B cell (primary cell): Measurements from ENCODE around the gene CTRB2. TPM values are rescaled to one million over a fixed set of nuclear protein-coding genes. Genes with fewer than 3 reads are reported as not detected.

Experiments used
- ATAC-seq: fragments of 200-7000 bp; cut with Tn5 transposase; one replicate; pipeline ENCODE4 v1.10.0; 2021; ENCODE audit warnings: low read depth, mild to moderate bottlenecking, moderate number of reproducible peaks, moderate library complexity
- CTCF ChIA-PET: fragments of 350-600 bp; sonication (Branson Sonifier 250); formaldehyde crosslinking; loops from one replicate; lab custom pipeline; 2021; ENCODE audit warnings: antibody characterized with exemption, inconsistent platforms; lab: Charles Lee
- POLR2A ChIA-PET: fragments of 350-600 bp; sonication (Branson Sonifier 250); formaldehyde crosslinking; loops from one replicate; lab custom pipeline; 2021; ENCODE audit warnings: antibody characterized with exemption; lab: Charles Lee
- DNase-seq: peaks from one replicate; pipeline ENCODE4 v3.0.0; 2013
- H2AFZ ChIP-seq: 2 replicates; pipeline ENCODE4 v1.6.1; 2012; ENCODE audit warnings: mild to moderate bottlenecking, low read depth, low read length; ENCODE audit not compliant: insufficient read depth, poor library complexity, severe bottlenecking
- H3K27ac ChIP-seq, 2 donors: 1 replicate in 1 of 2; 2 replicates in 1 of 2; pipeline ENCODE4 v1.5.1; 2012 to 2013; ENCODE audit warnings: low read length in 2 of 2, mild to moderate bottlenecking in 2 of 2, moderate library complexity in 1 of 2
- H3K27me3 ChIP-seq, 4 experiments: fragments of 200-600 bp in 1 of 4; sonication (generic) in 1 of 4; replicated peaks in 1 of 4; 1 replicate in 2 of 4; 2 replicates in 2 of 4; pipeline versions ENCODE4 v1.6.1 to v1.7.0; 2013 to 2016; ENCODE audit warnings: low read length in 3 of 4, mild to moderate bottlenecking in 2 of 4, mixed read lengths in 1 of 4, moderate library complexity in 1 of 4; ENCODE audit not compliant: insufficient read depth in 4 of 4, control insufficient read depth in 3 of 4; ENCODE audit errors: control extremely low read depth in 1 of 4
- H3K36me3 ChIP-seq, 2 experiments: replicated peaks in 1 of 2; 1 replicate in 1 of 2; 2 replicates in 1 of 2; pipeline versions ENCODE4 v1.6.1 to v1.7.1; 2013; ENCODE audit warnings: low read length in 1 of 2; ENCODE audit not compliant: insufficient read depth in 2 of 2, control insufficient read depth in 1 of 2; ENCODE audit errors: control extremely low read depth in 1 of 2, extremely low read depth in 1 of 2
- H3K4me1 ChIP-seq, 2 donors: fragments of 200-600 bp in 1 of 2; sonication (generic) in 1 of 2; 1 replicate in 1 of 2; 2 replicates in 1 of 2; pipeline versions ENCODE4 v1.5.1 to v1.6.1; 2013 to 2017; ENCODE audit warnings: low read length in 2 of 2; ENCODE audit not compliant: control insufficient read depth in 2 of 2, insufficient read depth in 2 of 2
- H3K4me2 ChIP-seq: replicated peaks from 2 replicates; pipeline ENCODE3; 2012; ENCODE audit warnings: mild to moderate bottlenecking, low read depth, low read length; ENCODE audit not compliant: poor library complexity, severe bottlenecking
- H3K4me3 ChIP-seq, 5 experiments: fragments of 200-600 bp in 1 of 5; sonication (generic) in 1 of 5; 1 replicate in 3 of 5; 2 replicates in 2 of 5; pipeline versions ENCODE4 v1.5.1 to v1.7.0; 2011 to 2016; ENCODE audit warnings: low read length in 4 of 5, mild to moderate bottlenecking in 4 of 5, low read depth in 2 of 5, control low read depth in 1 of 5, moderate library complexity in 1 of 5; ENCODE audit not compliant: insufficient read depth in 1 of 5; ENCODE audit errors: control extremely low read depth in 1 of 5, extremely low read depth in 1 of 5
- H3K79me2 ChIP-seq: fragments of 200-600 bp; sonication (generic); one replicate; pipeline ENCODE4 v1.6.0; 2016; ENCODE audit warnings: low read length; ENCODE audit not compliant: control insufficient read depth, insufficient read depth
- H3K9ac ChIP-seq: fragments of 200-600 bp; sonication (generic); 2 replicates; pipeline ENCODE4 v1.6.1; 2017; ENCODE audit warnings: mild to moderate bottlenecking, low read length, moderate library complexity
- H3K9me3 ChIP-seq, 3 donors: one replicate each; pipeline versions ENCODE4 v1.6.1 to v1.7.1; 2013; ENCODE audit warnings: low read length in 2 of 3; ENCODE audit not compliant: control insufficient read depth in 2 of 3, insufficient read depth in 1 of 3; ENCODE audit errors: control extremely low read depth in 1 of 3
- H4K20me1 ChIP-seq: 2 replicates; pipeline ENCODE4 v1.6.0; 2012; ENCODE audit warnings: mild to moderate bottlenecking, low read length; ENCODE audit not compliant: insufficient read depth, control insufficient read depth, poor library complexity, severe bottlenecking
- H3K27ac Mint-ChIP-seq: one replicate; pipeline ENCODE4 v1.8.0; 2021; ENCODE audit warnings: mixed read lengths
- H3K27me3 Mint-ChIP-seq: one replicate; pipeline ENCODE4 v1.8.0; 2021; ENCODE audit warnings: mixed read lengths
- H3K4me1 Mint-ChIP-seq: one replicate; pipeline ENCODE4 v1.8.0; 2021; ENCODE audit warnings: mixed read lengths
- H3K4me3 Mint-ChIP-seq: one replicate; pipeline ENCODE4 v1.8.0; 2021; ENCODE audit warnings: mixed read lengths
- H3K9me3 Mint-ChIP-seq: one replicate; pipeline ENCODE4 v1.8.0; 2022; ENCODE audit warnings: mixed read lengths; ENCODE audit not compliant: insufficient read depth
- CTCF ChIP-seq: fragments of 200-600 bp; IDR thresholded peaks from one replicate; pipeline ENCODE4 v1.8.0; 2022; ENCODE audit warnings: antibody characterized with exemption, mild to moderate bottlenecking
- EZH2 ChIP-seq: IDR thresholded peaks from 2 replicates; pipeline ENCODE4 v1.6.1; 2012; ENCODE audit warnings: borderline replicate concordance, low read depth, mild to moderate bottlenecking, moderate library complexity, low read length; ENCODE audit not compliant: insufficient read depth, poor library complexity, severe bottlenecking
- WGBS: methylation state at CpG from one replicate; pipeline ENCODE4 v1.1.5; 2013; ENCODE audit warnings: missing lambda C conversion rate; ENCODE audit not compliant: insufficient coverage; 5-methylcytosine and 5-hydroxymethylcytosine counted together
- intact Hi-C: fragments of 100-400 bp; cut with micrococcal nuclease; formaldehyde crosslinking; loops from one replicate; pipeline ENCODE4 v1.10.0; 2022
- polyA plus RNA-seq: library from polyadenylated mRNA; depleted of rRNA; stranded (reverse); fragments of >200 nt; gene quantifications from 2 replicates; pipeline ENCODE4 v1.2.3, GENCODE V29; 2012
- total RNA-seq, 2 donors: library from RNA; stranded (reverse); fragments of 120-200 nt in 1 of 2; gene quantifications; 1 replicate in 1 of 2; 2 replicates in 1 of 2; pipeline versions ENCODE4 v1.2.3 to v1.2.4, GENCODE V29; 2013 to 2022

CTRB2 gene
- total and polyA plus RNA-seq, 2 donors (not counting 1 experiment from before 2014, with no cell fraction given) = not detected

DNA sequence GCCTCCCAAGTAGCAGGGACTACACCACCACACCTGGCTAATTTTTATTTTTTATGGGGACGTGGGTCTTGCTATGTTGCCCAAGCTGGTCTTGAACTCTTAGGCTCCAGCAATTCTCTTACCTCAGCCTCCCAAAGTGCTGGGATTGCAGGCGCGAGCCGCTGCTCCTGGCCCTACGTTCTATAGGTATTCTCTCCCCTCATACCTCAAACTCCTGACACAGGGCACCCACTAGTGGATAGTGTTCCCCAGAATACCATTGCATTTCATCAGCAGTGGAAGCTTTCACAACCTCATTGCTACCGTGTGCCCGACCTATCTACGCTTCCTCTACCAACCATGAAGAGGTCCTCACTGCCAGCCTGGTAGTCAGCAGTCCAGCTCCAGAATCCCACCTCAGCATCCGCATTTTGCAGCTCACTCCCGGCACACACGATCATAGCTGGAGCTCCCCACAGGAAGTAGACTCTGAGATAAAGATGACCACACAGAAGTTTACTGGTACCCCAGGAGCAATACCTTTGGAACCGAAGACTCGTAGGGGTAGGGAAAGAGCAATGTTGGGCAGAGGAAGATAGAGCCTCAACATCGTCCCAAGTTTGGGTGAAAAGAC lies 9.3 kb downstream of the CTRB2 start:
- Histone ChIP-seq H3K79me2 (no peaks in the 10 kb centered on the region), H3K9me3 (peaks cover 0 to 7% (median 0%) of the 10 kb centered on the region in 3 donors), H3K36me3 (no peaks in the 10 kb centered on the region), H3K27me3 (peaks cover 0 to 53% (median 10%) of the 10 kb centered on the region in 4 experiments), H3K27ac (no peak overlapping the region), H4K20me1 (no peaks in the 10 kb centered on the region), H3K4me3 (no peak overlapping the region), H3K4me2 (no peak overlapping the region), H3K4me1 (peaks cover 11 to 12% of the 10 kb centered on the region in 2 donors), H2AFZ (no peak overlapping the region), H3K9ac (no peak overlapping the region)
- TF ChIP-seq EZH2 = no peak
- TF ChIP-seq CTCF = no peak
- Mint-ChIP-seq H3K4me1 (peaks cover 10% of the 10 kb centered on the region), H3K27me3 (peaks cover 42% of the 10 kb centered on the region), H3K4me3 (no peak overlapping the region), H3K9me3 (no peaks in the 10 kb centered on the region), H3K27ac (no peak overlapping the region)
- ChIA-PET POLR2A (no interaction called here), CTCF (interaction anchor here (0.8 to 8.0 kb wide), 13 partner anchors 8 to 1973 kb away, joined by 3 to 96 read pairs (median 10); partner anchors contain the start of gene TMEM170A)
- DNase-seq = no peak
- 57% methylated on average over 8 of the region's 14 CpGs for WGBS
- intact Hi-C loops = loop anchor here (5.0 kb wide), 1 partner anchor 35 kb away; no protein-coding TSS in a partner anchor
- ATAC-seq = no peak

- no peak overlapping the region for H3K4me2 ChIP-seq
- no peak for TF ChIP-seq CTCF
- H3K27ac ChIP-seq = no peak overlapping the region
- peaks cover 11 to 12% of the 10 kb centered on the region in 2 donors for H3K4me1 ChIP-seq
- H3K27me3 ChIP-seq = peaks cover 0 to 46% (median 10%) of the 10 kb centered on the region in 4 experiments
- H3K4me1 Mint-ChIP-seq = peaks cover 10% of the 10 kb centered on the region
- no peaks in the 10 kb centered on the region for H4K20me1 ChIP-seq
- DNase-seq (no peak), ATAC-seq (no peak)
- H3K4me3 ChIP-seq = no peak overlapping the region
- CTCF ChIA-PET = interaction anchor here (1.1 to 8.0 kb wide), 7 partner anchors 20 to 1974 kb away, joined by 3 to 96 read pairs (median 48); no protein-coding TSS in a partner anchor
- no peaks in the 10 kb centered on the region for H3K36me3 ChIP-seq
- H3K9me3 ChIP-seq = peaks cover 0 to 7% (median 0%) of the 10 kb centered on the region in 3 donors
- no peaks in the 10 kb centered on the region for H3K79me2 ChIP-seq
- H3K4me3 Mint-ChIP-seq = no peak overlapping the region
- no peaks in the 10 kb centered on the region for H3K9me3 Mint-ChIP-seq
- intact Hi-C loops = loop anchor here (5.0 kb wide), 1 partner anchor 35 kb away; no protein-coding TSS in a partner anchor
- H3K27me3 Mint-ChIP-seq = peaks cover 44% of the 10 kb centered on the region
- H3K9ac ChIP-seq = no peak overlapping the region
- no peak overlapping the region for H3K27ac Mint-ChIP-seq
- WGBS = 74% methylated on average over 5 of the region's 9 CpGs
- H2AFZ ChIP-seq = no peak overlapping the region
- POLR2A ChIA-PET = no interaction called here
These were observed 10.1 kb downstream of the CTRB2 start for GRCh38 chr16:75196836-75197235.
